ENCODE data around the gene ACTN2.
"Not testable (repeated sequence)": the region's sequence is repeated elsewhere in the genome, so short reads cannot be mapped to it uniquely, and the experiment has no call there.

ACTN2 gene

DNA sequence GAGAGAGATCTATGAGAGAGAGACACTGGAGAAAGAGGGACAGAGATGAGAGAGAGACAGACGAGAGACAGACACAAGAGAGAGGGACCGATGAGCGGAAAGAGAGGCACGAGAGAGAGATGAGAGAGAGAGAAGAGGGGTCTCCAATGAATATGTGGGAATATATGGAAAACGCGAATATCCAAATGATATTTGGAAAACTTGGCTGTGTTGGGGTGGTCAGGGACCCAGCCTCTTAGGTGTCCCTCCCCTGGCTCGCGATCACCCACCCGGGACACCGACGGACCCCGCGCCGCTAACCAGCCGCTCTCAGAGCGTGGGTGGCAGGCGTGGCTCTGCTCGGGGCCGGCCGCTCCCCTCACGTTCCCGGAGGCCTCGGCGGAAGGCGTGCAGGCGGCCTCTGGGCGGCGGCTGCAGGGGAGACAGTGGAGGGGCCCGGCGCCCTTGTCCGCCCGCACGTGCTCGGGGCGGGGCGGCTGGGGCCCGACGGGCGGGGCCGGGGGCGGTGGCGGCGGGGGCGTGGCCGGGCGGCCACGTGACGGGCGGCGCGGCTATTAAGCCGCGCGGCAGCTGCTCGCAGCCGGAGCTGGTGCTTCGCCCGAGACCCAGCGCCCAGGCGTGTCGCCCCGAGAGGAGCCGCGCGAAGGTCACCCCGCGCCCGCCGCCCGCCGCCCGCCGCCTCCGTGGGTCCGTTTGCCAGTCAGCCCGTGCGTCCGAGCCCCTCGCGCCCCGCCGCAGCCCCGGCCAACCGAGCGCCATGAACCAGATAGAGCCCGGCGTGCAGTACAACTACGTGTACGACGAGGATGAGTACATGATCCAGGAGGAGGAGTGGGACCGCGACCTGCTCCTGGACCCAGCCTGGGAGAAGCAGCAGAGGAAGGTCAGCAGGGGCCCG lies at the start of gene ACTN2:
TSS of gene ACTN2 (plus strand) at position 583 of the 898 bp plus-strand sequence. CDS start at position 758, 175 bp downstream.
- DNase-seq, result peak; percentile 65

DNA sequence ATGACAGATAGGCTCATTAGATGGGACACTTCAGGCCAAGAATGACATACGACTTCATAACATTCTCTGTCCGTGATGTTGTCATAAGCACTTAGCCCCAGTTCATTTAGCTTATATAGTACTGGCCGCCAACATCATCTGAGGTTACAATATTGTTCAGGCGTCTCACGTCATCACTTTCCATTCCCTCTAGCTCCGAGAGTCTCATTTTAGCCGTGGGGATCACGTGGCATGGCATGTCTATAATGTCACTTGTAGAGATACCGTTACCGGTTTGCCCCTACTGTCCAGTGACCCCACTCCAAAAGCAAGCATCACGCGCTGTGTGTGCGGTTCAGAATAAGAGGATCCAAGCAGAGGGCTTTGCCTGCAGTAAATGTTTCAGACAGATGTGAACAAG lies 47.4 kb upstream of the ACTN2 start:
- no peak for DNase-seq

DNA sequence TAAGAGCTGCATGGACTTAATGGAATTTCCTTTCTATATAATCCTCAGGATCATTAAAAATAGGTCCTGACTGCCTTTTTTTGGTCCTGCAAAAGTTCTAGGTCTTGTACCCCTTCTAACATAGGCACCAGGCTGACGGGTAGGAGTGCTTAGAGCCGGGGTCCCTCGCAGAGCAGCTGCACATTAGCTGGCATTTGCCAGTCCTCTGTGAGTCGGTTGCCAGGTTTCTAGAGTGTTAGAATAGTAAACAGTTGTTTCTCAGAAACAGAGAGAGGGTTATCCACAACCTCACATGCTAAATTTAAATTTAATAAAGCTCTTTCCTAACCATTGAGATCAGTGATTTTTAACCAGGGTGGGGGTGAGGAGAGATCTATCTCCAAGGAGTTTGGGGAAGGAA lies 46.6 kb upstream of the ACTN2 start:
- no peak for DNase-seq

DNA sequence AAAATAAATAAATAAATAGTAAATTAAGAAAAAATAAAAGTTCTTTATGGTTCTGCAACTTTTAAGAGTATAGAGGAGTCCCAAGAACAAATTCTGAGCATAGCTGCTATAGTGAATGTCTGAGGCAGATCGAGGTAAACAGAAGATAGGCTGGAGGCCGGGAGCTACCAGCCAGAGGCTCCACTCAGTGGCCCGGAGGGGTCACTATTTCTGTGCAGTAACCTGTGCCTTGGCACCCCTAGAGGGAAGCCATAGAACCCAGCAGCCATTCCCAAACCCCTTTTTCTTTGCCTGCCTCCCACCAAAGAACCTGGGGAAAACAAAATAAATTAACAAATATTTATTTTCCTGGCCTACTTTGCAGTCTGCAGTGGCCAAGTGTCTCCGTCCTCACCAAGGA lies 43.5 kb upstream of the ACTN2 start:
- no peak for DNase-seq

- no peak for DNase-seq
These were observed 41.2 kb upstream of the ACTN2 start for GRCh38 chr1:236645016-236645680.

DNA sequence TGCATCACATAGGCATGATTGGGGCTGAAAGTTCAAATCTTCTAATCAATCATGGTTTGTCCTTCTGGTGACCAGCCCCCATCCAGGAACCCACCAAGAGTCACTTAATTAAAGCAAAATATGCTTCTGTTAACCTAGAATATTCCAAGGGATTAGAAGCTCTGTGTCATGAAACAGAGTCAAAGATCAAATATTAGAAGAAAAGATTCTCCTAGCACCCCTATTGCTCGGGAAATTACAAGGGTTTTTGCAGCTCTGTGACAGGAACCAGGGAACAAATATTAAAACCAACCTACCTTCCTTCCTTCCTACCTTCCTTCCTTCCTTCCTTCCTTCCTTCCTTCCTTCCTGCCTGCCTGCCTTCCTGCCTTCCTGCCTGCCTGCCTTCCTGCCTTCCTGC lies 31.8 kb upstream of the ACTN2 start:
- DNase-seq, result no peak

DNA sequence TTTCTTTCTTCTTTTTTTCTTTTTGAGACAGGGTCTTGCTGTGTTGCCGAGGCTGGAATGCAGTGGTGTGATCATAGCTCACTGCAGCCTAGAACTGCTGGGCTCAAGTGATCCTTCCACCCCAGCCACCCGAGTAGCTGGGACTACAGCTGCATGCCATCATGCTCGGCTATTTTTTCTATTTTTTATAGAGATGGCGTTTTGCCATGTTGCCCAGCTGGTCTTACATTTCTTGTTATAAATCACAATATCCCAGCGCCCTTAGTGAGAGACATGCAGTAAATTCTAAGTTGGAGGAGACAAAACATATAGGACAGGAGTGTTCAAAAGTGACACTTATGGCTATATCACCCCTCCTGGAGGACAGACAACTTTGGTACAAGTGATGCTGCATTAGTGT lies 31.3 kb upstream of the ACTN2 start:
- no peak for DNase-seq

DNA sequence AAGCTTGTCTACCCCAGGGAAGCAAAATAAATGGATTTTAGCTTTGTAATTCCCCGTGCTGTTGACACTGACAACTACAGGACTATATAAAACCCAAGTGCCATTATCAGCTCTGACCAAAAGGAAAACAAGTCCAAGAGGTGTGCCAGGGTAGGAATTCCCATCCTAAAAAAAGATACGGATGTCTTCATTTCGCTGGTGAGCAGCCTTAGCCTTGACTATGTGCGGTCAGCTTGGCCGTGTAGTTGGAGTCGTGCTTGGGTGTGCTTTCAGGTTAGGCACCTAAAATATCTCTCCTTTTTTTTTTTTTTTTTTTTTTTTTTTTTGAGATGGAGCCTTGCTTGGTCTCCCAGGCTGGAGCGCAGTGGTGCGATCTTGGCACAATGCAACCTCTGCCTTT lies 28.9 kb upstream of the ACTN2 start:
- DNase-seq, result no peak

GRCh38 chr1:236659792-236660587 lies 26.3 kb upstream of the ACTN2 start:
- no peak for DNase-seq

DNA sequence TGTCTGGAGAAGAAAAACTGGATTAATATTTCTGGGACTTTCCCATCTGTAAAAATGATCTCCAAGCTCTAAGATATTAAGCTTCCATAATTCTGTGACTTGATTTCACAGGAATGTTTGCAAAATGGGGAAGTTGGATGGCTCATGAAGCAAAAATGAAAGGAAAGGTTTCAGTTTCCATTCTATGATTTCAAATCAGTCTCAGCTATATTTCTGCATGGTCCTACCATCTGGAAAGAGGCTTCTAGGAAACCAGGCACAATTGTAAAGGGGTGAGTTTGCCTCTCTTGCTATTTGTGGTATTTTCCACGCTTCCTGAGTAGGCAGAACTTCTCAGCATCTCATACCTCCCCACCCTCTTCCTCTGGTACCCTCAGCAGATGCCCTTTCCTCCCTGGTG lies 22.4 kb upstream of the ACTN2 start:
- DNase-seq, result no peak

- not testable (repeated sequence) for DNase-seq
These were observed 17.4 kb upstream of the ACTN2 start for GRCh38 chr1:236668909-236669308.

DNA sequence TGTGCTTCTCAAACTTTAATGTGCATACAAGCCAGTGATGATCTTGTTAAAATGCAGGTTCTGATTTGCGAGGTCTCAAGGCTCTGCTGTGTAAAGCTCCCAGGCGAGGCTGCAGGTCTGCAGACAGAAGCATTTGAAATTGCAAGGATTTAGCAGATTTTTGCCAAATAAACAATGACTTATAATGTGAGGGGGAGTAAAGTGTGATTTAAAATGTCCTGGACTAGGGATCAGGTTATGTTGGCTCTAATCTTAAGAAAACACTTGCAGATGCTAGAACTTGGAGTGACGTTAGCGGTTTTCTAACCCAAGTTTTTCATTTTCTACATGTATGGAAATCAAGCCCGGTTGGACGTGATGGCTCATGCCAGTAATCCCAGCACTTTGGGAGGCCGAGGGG lies 16.2 kb upstream of the ACTN2 start:
- no peak for DNase-seq

- DNase-seq, result no peak
These were observed 12.9 kb upstream of the ACTN2 start for GRCh38 chr1:236673289-236673919.

DNA sequence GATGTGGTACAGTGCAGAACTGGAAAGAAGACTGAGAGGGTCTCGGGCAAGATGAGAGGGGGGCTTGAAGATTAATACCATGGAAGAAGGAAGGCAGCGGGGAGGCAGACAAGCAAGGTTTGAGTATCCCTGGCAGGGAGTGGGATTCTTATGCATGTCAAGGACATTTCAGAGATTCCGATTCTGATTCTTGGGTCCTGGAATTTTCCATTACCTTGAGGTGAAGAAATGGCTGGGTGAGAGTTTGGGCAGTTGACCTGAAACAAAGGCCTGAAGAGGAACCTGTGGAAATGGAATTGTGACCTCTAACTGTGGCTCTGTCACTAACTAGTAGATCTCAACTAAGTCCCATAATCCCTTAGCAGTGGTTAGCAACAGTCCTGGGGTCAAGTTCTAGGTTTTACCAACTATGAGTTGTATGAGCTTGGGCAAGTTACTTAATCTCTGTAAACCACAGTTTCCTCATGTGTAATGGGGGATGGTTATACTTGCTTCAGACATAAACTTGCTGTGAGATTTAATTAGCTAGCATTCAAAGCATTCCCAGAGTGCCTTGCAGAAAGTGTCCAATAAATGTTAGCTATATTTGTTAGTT lies 8.6 kb upstream of the ACTN2 start:
- DNase-seq, result no peak

DNA sequence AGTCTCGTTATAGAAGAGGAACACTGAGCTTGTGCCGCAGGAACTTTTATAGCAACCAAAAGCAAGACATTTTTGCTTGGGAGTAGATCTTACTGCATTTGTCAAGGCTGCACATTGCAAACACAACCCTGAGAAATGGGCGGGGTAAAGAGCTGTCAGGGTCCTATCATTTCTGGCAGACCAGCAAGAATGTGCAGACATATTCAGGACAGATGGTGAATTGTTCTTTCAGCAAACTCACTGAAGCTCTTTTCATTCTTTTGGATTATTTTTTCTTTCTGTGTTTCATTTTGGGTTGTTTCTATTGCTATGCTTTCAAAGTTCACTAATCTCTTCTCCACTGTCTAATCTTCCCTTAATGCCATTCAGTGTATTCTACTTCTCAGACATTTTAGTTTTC lies 5.1 kb upstream of the ACTN2 start:
- DNase-seq, result no peak

DNA sequence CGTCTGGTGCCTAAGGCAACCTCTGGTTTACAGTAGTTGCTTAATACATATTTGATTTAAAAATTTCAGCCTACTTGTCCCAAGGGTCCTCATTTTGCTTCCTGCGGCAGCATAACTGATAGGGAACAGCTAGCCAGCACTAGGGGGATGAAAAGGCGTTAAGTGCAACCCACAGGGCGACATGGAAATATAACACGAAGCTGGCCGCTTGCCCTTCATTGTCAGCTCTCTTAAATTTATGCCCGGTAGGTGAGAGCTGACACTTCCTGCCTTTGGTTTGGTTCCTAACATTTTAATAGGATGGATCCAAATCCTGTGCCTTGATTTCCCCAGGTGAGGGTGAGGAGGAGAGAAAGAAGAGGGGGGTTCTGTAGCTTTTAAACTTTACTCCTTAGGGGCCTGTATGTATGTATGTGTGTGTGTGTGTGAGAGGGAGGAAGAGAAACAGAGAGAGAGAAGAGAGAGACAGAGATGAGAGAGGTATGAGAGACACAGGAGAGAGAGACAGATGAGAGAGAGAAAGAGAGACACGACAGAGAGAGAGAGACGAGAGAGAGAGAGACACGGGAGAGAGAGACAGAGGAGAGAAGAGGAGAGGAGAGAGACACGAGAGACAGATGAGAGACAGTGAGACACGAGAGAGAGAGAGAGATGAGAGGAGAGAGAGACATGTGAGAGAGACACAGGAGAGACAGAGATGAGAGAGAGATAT lies 938 bp upstream of the ACTN2 start:
- no peak for DNase-seq

DNA sequence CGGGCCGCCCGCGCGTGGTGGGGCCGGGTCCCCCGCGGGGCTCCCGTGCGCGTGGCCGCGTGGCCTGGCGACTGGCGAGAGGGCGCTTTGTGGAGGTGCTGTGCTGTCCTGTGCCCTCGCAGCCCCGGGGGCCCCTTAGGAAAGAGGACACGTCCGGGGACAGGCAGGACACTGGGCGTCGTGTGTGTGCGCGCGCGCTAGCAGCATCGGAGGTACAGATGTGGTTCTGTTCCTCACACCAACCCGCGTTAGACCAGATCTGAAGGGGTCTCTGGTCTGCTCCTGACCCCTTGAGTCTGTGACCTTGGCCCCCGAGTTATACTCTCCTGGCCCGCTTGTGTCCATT lies 489 bp downstream of the ACTN2 start:
- DNase-seq, result peak; percentile 5

DNA sequence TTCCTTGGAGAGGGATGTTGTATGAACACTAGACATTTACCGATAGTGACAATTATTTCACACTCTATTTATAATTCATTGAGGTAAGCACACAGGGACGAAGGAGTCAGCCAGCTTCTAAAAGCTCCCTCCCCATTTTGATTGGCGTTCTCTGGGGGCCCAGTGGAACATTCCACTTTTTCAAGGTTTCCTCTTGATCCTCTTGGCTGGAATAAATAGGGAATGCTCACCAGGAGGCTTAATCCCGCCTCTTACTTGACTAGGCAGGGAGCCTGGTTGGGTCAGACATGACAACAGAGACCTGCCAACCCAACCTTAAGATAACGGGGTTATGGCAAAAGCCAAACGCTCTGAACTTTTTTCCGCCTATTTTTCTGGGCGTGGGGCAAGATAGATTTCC lies 974 bp downstream of the ACTN2 start:
- no peak for DNase-seq

- no peak for DNase-seq
These were observed 2.4 kb downstream of the ACTN2 start for GRCh38 chr1:236688705-236689104.

DNA sequence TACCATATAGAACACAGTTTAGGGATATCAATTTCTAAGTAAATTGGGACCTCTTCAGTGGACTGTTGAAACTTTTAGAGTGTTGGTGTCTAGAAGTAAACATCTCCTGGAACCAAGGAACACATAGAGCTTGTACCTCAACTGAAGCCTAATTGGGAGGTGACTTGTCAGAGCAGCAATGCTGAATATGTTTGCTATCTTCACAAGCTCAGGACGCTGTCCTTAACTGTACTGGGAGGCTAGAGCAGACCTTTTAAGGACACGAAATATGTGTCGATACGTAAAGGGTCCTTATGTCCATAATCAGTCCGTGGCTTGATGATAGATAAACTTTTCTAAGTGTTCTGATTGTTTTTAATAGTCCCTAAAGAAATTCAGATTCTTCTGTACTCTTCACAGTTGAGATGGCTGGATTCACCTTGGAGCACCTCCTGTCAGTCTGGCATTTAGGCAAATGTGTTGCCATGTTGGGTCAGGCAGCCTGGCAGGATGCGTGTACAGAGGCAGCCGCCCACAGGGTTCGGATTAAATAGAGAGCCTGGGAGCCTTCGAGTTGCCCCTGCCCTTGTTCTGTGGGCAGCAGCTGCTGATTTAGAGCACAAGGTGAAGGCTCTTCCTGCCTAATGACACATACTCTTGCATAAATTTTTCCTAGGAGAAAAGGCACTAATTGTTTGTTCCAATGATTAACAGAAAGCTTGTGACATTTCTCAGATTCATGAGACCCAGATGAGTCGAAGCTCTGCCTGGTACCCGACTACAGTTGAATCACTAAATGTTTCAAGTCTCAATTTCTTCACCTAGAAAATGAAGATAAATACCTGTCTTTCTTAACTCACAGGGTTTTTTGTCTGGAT lies 3.6 kb downstream of the ACTN2 start:
- DNase-seq, result peak; percentile 10

- no peak for DNase-seq
These were observed 5.0 kb downstream of the ACTN2 start for GRCh38 chr1:236691348-236691747.
